ENCODE measurements around the gene AKAP7.

- no peak for TF ChIP-seq EZH2 (IDR thresholded peaks at IDR 0.05)
- TF ChIP-seq POLR2AphosphoS5 (IDR thresholded peaks at IDR 0.05; ENCODE audit: borderline replicate concordance, low read depth, low read length), result no peak
- TF ChIP-seq FOXP2 (optimal IDR thresholded peaks at IDR 0.05; ENCODE audit: control extremely low read depth, extremely low read length, insufficient read depth), result no peak
Measured at GRCh38 chr6:131316654-131317053, 181.4 kb downstream of the AKAP7 start.
